HepG2 (cell line): ENCODE data around the gene LHFPL2. TPM values are rescaled to one million over a fixed set of nuclear protein-coding genes. Genes with fewer than 3 reads are reported as not detected.

Experiments used
- ARNT2 ChIP-seq: sonication (generic); formaldehyde crosslinking; IDR thresholded peaks from 2 replicates; pipeline ENCODE4 v1.8.0; 2022; ENCODE audit warnings: mild to moderate bottlenecking, low read depth, missing genetic modification reagents, moderate library complexity
- ATAD3A ChIP-seq: sonication (generic); formaldehyde crosslinking; IDR thresholded peaks from 2 replicates; pipeline ENCODE4 v1.4.0; 2020; ENCODE audit warnings: missing genetic modification reagents
- DNMT3B ChIP-seq: conservative IDR thresholded peaks from 2 replicates; pipeline ENCODE4 v1.6.1; 2016; ENCODE audit warnings: missing biosample characterization, control low read depth
- DPF2 ChIP-seq: sonication (generic); formaldehyde crosslinking; IDR thresholded peaks from 2 replicates; pipeline ENCODE4 v1.4.0; 2020; ENCODE audit warnings: mild to moderate bottlenecking, low read depth, missing genetic modification reagents, borderline replicate concordance
- EED ChIP-seq: sonication (generic); formaldehyde crosslinking; IDR thresholded peaks from 2 replicates; pipeline ENCODE4 v1.5.0; 2020; ENCODE audit warnings: mild to moderate bottlenecking, missing genetic modification reagents
- FOXM1 ChIP-seq: sonication (generic); formaldehyde crosslinking; IDR thresholded peaks from 2 replicates; pipeline ENCODE4 v1.5.0; 2020; ENCODE audit warnings: missing genetic modification reagents
- HNRNPK ChIP-seq: fragments of 200-400 bp; formaldehyde crosslinking; IDR thresholded peaks from 2 replicates; pipeline ENCODE4 v1.6.1; 2018; ENCODE audit warnings: low read length, low read depth, moderate library complexity, mild to moderate bottlenecking; ENCODE audit not compliant: poor library complexity, severe bottlenecking
- KLF6 ChIP-seq: IDR thresholded peaks from 2 replicates; pipeline ENCODE4 v1.8.0; 2016; ENCODE audit warnings: missing biosample characterization, missing genetic modification reagents
- MBNL3 ChIP-seq: fragments of 250-450 bp; sonication (Bioruptor Pico); conservative IDR thresholded peaks from 2 replicates; pipeline ENCODE4 v1.8.0; 2022; ENCODE audit warnings: mild to moderate bottlenecking, inconsistent platforms
- MLLT10 ChIP-seq: sonication (generic); formaldehyde crosslinking; IDR thresholded peaks from 2 replicates; pipeline ENCODE4 v1.4.0; 2020; ENCODE audit warnings: missing genetic modification reagents
- PITX1 ChIP-seq: sonication (generic); formaldehyde crosslinking; IDR thresholded peaks from 2 replicates; pipeline ENCODE4 v1.5.1; 2020; ENCODE audit warnings: mild to moderate bottlenecking, missing genetic modification reagents
- POLR2A ChIP-seq, 2 experiments: IDR thresholded peaks; 2 replicates each; pipeline ENCODE4 v1.6.1; 2011; ENCODE audit warnings: low read depth in 2 of 2, low read length in 2 of 2, mild to moderate bottlenecking in 1 of 2, moderate library complexity in 1 of 2; ENCODE audit not compliant: insufficient read depth in 1 of 2
- RCOR2 ChIP-seq: IDR thresholded peaks from 2 replicates; pipeline ENCODE4 v1.6.1; 2016; ENCODE audit warnings: missing biosample characterization, missing genetic modification reagents
- SIX1 ChIP-seq: sonication (generic); formaldehyde crosslinking; IDR thresholded peaks from 2 replicates; pipeline ENCODE4 v1.4.0; 2020; ENCODE audit warnings: missing genetic modification reagents, borderline replicate concordance
- SNAPC2 ChIP-seq: sonication (generic); formaldehyde crosslinking; IDR thresholded peaks from 2 replicates; pipeline ENCODE4 v1.8.1; 2022; ENCODE audit warnings: mild to moderate bottlenecking, missing genetic modification reagents
- ZNF557 ChIP-seq: sonication (generic); formaldehyde crosslinking; IDR thresholded peaks from 2 replicates; pipeline ENCODE4 v1.4.0; 2020; ENCODE audit warnings: missing genetic modification reagents
- polyA plus RNA-seq, 8 experiments: library from polyadenylated mRNA; depleted of rRNA in 3 of 8; stranded (reverse) in 7 of 8; unstranded in 1 of 8; fragments of >200 nt; fragmentation: Illumina TruSeq in 4 of 8; extraction: Trizol in 4 of 8; gene quantifications; 2 replicates each; pipeline versions ENCODE4 v1.2.1 to v1.2.3, GENCODE V29; 2011 to 2016; ENCODE audit warnings: low read depth in 4 of 8, missing spikeins in 1 of 8, mixed read lengths in 1 of 8; ENCODE audit not compliant: insufficient read depth in 1 of 8
- total RNA-seq, 5 experiments: library from RNA; depleted of rRNA; stranded (reverse); fragments of >200 nt; fragmentation: Illumina TruSeq; extraction: Trizol; gene quantifications; 2 replicates each; pipeline ENCODE4 v1.2.3, GENCODE V29; 2016; ENCODE audit warnings: low read depth in 1 of 5
- TF ChIP-seq, protein P1 (sequence below): IDR thresholded peaks from 2 replicates; pipeline ENCODE4 v1.6.1; 2016; ENCODE audit warnings: low read depth
- TF ChIP-seq, protein P2 (sequence below): sonication (generic); formaldehyde crosslinking; conservative IDR thresholded peaks from 2 replicates; pipeline ENCODE4 v1.4.0; 2020; ENCODE audit warnings: mild to moderate bottlenecking, missing genetic modification reagents, moderate library complexity
- TF ChIP-seq, protein P3 (sequence below): sonication (generic); formaldehyde crosslinking; IDR thresholded peaks from 2 replicates; pipeline ENCODE4 v1.5.1; 2020; ENCODE audit warnings: mild to moderate bottlenecking, missing genetic modification reagents, moderate library complexity
- TF ChIP-seq, protein P4 (sequence below): sonication (generic); formaldehyde crosslinking; IDR thresholded peaks from 2 replicates; pipeline ENCODE4 v1.8.1; 2023; ENCODE audit warnings: mild to moderate bottlenecking, missing genetic modification reagents, borderline replicate concordance

Gene LHFPL2
- total and polyA plus RNA-seq, 2 of the 13 experiments (the other 11 are each of a cell fraction or from before 2014, with no cell fraction given) = 6.0 to 20.0 TPM

DNA sequence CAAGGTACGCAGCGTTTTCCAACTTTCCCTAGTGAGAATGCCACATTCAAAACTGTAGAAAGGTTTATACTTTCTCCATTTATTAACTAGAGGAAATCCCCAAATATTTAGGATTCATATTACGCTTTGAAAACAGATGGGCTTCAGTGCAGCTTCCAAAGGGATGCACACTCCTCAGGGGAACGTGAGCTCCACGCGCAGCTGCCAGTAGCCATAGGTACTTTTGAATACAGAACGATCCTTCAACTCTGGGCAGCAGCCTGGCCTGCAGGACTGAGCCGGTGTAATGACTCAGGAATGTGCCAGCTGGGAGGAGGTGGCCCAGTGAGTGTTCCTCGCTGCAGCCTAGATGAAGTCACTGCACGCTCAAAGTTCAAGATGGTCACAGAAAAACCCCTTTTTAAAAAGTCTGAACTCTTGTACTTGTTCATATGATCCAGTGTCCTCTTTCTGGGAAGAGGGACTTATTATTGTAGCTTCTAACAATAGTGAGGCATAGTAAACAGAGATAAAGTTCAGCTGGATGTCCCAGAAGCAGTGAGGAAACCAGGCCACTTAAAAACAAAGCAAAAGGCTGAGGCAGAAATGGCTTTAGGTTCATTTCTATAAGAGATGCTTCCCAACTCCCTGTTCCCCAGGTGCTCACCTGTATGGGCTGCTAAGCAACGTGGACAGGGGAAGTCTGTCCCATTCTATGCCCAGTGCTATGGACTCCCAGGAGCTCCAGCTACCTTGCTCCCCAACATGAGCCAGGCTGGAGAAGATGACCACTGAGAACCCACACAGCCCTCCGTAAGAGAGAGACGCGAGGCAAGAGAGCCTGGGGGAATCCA is 130.0 kb downstream of the LHFPL2 start (continued):
- TF ChIP-seq MLLT10 (no peak), EED (no peak), DPF2 (CRISPR knock-in tag) (peak; percentile 85), SIX1 (CRISPR knock-in tag) (peak; percentile 57), SNAPC2 (CRISPR knock-in tag) (peak; percentile 31; the same call in 1 of the 2 replicates), ATAD3A (no peak), FOXM1 (CRISPR knock-in tag) (no peak), MBNL3 (CRISPR knock-in tag) (no peak), ZNF557 (CRISPR knock-in tag) (peak; percentile 54; the same call in 1 of the 2 replicates), DNMT3B (CRISPR knock-in tag) (0 out of 2 replicates have a peak, but pooled peaks have one; percentile 39), ARNT2 (CRISPR knock-in tag) (no peak; the same call in 1 of the 2 replicates), POLR2A (IDR thresholded peaks at IDR 0.05; ENCODE audit: insufficient read depth in 1 of 2, low read depth in 2 of 2, low read length in 2 of 2) (peak; percentile 41 to 69; a peak in 3 of 4 replicates), HNRNPK (no peak), PITX1 (CRISPR knock-in tag) (peak; percentile 77), KLF6 (0 out of 2 replicates have a peak, but pooled peaks have one; percentile 52), RCOR2 (peak; percentile 89)
- TF ChIP-seq, protein P1, sequence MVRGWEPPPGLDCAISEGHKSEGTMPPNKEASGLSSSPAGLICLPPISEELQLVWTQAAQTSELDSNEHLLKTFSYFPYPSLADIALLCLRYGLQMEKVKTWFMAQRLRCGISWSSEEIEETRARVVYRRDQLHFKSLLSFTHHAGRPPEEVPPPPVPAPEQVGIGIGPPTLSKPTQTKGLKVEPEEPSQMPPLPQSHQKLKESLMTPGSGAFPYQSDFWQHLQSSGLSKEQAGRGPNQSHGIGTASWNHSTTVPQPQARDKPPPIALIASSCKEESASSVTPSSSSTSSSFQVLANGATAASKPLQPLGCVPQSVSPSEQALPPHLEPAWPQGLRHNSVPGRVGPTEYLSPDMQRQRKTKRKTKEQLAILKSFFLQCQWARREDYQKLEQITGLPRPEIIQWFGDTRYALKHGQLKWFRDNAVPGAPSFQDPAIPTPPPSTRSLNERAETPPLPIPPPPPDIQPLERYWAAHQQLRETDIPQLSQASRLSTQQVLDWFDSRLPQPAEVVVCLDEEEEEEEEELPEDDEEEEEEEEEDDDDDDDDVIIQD = peak; percentile 71; the same call in 1 of the 2 replicates
- TF ChIP-seq, protein P2, sequence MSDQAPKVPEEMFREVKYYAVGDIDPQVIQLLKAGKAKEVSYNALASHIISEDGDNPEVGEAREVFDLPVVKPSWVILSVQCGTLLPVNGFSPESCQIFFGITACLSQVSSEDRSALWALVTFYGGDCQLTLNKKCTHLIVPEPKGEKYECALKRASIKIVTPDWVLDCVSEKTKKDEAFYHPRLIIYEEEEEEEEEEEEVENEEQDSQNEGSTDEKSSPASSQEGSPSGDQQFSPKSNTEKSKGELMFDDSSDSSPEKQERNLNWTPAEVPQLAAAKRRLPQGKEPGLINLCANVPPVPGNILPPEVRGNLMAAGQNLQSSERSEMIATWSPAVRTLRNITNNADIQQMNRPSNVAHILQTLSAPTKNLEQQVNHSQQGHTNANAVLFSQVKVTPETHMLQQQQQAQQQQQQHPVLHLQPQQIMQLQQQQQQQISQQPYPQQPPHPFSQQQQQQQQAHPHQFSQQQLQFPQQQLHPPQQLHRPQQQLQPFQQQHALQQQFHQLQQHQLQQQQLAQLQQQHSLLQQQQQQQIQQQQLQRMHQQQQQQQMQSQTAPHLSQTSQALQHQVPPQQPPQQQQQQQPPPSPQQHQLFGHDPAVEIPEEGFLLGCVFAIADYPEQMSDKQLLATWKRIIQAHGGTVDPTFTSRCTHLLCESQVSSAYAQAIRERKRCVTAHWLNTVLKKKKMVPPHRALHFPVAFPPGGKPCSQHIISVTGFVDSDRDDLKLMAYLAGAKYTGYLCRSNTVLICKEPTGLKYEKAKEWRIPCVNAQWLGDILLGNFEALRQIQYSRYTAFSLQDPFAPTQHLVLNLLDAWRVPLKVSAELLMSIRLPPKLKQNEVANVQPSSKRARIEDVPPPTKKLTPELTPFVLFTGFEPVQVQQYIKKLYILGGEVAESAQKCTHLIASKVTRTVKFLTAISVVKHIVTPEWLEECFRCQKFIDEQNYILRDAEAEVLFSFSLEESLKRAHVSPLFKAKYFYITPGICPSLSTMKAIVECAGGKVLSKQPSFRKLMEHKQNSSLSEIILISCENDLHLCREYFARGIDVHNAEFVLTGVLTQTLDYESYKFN (CRISPR knock-in tag) = peak; percentile 94
- TF ChIP-seq, protein P3, sequence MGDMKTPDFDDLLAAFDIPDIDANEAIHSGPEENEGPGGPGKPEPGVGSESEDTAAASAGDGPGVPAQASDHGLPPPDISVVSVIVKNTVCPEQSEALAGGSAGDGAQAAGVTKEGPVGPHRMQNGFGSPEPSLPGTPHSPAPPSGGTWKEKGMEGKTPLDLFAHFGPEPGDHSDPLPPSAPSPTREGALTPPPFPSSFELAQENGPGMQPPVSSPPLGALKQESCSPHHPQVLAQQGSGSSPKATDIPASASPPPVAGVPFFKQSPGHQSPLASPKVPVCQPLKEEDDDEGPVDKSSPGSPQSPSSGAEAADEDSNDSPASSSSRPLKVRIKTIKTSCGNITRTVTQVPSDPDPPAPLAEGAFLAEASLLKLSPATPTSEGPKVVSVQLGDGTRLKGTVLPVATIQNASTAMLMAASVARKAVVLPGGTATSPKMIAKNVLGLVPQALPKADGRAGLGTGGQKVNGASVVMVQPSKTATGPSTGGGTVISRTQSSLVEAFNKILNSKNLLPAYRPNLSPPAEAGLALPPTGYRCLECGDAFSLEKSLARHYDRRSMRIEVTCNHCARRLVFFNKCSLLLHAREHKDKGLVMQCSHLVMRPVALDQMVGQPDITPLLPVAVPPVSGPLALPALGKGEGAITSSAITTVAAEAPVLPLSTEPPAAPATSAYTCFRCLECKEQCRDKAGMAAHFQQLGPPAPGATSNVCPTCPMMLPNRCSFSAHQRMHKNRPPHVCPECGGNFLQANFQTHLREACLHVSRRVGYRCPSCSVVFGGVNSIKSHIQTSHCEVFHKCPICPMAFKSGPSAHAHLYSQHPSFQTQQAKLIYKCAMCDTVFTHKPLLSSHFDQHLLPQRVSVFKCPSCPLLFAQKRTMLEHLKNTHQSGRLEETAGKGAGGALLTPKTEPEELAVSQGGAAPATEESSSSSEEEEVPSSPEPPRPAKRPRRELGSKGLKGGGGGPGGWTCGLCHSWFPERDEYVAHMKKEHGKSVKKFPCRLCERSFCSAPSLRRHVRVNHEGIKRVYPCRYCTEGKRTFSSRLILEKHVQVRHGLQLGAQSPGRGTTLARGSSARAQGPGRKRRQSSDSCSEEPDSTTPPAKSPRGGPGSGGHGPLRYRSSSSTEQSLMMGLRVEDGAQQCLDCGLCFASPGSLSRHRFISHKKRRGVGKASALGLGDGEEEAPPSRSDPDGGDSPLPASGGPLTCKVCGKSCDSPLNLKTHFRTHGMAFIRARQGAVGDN (CRISPR knock-in tag) = peak; percentile 82
- TF ChIP-seq, protein P4, sequence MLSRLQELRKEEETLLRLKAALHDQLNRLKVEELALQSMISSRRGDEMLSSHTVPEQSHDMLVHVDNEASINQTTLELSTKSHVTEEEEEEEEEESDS (CRISPR knock-in tag) = no peak
